ENCODE measurements around the gene RAB3A.
"Not testable (repeated sequence)": the region's sequence is repeated elsewhere in the genome, so short reads cannot be mapped to it uniquely, and the experiment has no call there.

Gene RAB3A

DNA sequence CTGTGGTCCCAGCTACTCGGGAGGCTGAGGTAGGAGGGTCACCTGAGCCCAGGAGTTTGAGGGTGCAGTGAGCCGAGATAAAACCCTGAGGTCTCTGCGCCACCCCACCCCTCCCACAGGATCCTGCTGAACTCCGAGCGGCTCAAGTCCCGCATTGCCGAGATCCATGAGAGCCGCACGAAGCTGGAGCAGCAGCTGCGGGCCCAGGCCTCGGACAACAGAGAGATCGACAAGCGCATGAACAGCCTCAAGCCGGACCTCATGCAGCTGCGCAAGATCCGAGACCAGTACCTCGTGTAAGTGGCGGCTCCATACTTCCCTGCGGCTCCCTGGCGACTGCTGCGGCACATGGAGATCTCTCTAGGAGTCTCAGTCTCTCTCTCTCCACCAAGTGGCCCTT lies 36.8 kb downstream of the RAB3A start:
- DNase-seq, result no peak

DNA sequence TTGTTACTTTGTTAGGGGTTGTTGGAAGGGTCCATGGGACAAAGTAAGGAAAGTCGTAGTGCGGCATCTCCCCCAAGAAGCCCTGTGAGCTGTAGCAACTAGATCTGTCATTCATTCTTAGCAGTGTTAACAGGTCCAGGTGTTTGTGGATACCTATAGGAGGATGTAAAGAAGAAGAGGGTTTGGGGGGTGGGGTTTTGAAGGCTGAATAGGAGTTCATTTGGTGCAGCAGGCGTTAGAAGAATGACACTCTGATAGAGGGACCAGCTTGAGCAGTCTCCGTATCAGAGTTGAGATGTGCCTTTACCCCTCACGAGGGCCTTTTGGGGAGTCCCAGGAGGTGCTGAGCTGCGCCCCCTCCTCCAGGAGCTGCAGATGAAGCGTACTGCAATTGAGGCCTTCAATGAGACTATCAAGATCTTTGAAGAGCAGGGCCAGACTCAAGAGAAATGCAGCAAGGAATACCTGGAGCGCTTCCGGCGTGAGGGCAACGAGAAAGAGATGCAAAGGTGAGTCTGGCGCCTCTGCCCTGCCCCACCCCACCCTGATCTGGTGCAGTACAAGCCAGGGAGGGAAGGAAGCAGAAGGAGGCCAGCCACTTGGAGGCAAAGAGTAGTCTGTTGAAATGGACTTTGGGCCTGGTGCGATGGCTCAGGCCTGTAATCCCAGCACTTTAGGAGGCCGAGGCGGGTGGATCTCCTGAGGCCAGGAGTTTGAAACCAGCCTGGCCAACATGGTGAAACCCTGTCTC lies 37.9 kb downstream of the RAB3A start:
- DNase-seq, result no peak

DNA sequence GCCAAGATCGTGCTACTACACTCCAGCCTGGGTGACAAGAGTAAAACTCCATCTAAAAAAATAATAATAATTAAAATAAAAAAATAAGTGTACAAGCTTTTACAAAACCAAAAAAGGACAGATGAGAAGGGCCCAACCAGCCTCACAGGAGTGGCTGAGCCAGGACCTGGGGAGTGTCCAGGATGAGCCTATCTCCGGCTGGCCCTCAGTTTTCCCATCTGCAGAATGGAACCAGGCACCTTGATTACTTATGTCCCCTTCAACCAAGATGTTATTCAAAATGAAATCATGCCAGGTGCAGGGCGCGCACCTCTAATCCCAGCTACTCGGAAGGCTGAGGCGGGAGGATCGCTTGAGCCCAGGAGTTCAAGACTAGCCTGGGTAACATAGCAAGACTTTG lies 39.8 kb downstream of the RAB3A start:
- DNase-seq, result no peak

DNA sequence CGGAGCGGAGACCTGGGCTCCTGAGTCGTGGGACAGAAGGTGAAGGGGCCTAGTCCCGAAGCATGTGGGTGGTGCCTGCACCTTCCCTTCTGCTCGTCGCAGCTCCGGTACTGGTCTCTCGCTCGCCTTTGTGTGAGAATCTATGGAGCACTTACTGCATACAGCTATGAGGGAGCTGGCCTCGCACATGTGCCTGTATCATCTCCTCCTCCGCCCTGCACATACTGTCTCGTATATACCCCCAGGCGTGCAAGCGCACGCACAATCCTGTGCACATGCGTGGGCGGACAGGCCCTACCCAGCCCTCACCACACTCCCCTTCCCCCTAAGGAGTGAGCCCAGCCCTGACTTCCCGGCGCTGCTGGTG lies 42.2 kb downstream of the RAB3A start:
- DNase-seq, result no peak

DNA sequence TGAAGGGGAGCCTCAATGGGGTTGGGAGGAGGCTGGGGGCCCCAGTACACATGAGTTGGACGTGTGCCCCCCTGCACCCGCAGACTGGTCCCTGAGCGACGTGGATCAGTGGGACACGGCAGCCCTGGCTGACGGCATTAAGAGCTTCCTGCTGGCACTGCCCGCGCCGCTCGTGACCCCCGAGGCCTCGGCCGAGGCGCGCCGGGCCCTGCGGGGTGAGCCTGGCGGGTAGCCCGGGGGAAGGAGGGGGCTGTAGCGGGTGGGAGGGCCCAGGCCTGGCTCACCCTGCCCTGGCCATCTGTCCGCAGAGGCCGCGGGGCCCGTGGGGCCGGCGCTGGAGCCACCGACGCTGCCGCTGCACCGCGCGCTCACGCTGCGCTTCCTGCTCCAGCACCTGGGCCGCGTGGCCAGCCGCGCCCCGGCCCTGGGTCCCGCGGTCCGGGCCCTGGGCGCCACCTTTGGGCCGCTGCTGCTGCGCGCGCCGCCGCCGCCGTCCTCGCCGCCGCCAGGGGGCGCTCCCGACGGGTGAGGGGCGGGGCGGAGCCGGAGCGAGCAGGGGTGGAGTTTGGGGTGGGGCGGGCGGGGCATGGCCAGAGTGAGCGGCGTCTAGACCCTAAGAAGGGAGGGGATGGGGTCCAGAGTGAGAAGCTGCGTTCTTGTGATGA lies 42.7 kb downstream of the RAB3A start:
- DNase-seq, result no peak

DNA sequence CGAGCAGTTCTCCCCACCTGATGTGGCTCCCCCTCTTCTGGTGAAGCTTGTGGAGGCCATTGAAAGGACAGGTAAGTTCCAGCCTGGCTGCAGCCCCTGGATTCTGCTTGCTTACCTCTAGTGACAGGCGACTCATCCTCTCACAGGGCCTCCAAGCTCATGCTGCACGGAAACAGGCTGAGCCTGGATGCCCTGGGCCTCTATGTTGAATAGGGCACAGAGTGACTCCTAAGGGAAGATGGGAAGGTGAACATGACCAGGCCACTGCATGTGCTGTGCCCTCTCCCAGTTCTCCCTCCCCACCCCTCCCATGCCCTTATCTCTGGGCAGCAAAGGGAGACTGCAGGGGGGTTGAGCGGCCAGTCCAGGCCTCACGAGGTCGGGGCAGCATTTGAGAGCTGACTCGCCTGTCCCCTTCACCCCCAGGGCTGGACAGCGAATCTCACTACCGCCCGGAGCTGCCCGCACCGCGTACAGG lies 43.3 kb downstream of the RAB3A start:
- DNase-seq, result no peak

DNA sequence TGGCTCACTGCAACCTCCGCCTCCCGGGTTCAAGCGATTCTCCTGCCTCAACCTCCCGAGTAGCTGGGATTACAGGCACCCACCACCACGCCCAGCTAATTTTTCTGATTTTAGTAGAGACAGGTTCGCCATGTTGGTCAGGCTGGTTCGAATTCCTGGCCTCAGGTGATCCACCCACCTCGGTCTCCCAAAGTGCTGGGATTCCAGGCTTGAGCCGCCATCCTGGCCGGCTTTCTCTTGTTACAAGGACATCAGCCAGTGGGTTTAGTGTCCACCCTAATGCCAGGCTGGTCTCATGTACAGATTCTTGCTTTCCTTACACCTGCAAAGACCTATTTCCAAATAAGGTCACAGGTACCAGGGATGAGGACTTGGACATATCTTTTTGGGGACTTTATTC lies 44.0 kb downstream of the RAB3A start:
- DNase-seq, result no peak

DNA sequence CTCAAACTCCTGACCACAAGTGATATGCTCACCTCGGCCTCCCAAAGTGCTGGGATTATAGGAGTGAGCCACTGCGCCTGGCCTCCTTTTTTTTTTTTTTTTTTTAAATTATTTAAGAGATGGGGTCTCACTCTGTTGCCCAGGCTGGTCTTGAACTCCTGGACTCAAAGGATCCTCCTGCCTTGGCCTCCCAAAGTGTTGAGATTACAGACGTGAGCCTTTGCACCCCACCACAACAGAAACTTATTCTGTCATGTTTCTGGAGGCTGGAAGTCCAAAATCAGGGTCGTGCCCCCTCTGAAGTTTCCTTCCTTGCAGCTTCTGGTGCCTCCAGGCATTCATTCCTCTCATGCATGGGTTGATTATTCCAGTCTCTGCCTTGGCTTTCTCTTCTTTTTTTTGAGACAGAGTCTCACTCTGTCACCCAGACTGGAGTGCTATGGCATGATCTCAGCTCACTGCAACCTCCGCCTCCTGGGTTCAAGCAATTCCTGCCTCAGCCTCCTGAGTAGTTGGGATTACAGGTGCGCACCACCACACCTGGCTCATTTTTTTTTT lies 44.7 kb downstream of the RAB3A start:
- DNase-seq, result not testable (repeated sequence)

DNA sequence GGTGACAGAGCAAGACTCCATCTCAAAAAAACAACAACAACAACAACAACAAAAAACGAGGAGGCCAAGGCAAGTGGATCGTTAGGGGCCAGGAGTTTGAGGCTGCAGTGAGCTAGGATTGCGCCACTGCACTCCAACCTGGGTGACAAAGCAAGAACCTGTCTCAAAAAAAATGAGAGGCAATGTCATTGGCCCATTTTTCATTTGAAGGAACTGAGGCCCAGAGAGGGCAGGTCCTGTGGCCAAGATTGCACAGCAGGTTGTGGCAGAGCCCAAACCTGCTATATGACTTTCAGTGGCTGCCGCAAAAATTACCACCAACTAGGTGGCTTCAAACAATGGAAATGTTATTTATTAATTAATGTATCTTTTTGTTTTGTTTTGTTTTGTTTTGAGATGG lies 45.4 kb downstream of the RAB3A start:
- DNase-seq, result no peak

DNA sequence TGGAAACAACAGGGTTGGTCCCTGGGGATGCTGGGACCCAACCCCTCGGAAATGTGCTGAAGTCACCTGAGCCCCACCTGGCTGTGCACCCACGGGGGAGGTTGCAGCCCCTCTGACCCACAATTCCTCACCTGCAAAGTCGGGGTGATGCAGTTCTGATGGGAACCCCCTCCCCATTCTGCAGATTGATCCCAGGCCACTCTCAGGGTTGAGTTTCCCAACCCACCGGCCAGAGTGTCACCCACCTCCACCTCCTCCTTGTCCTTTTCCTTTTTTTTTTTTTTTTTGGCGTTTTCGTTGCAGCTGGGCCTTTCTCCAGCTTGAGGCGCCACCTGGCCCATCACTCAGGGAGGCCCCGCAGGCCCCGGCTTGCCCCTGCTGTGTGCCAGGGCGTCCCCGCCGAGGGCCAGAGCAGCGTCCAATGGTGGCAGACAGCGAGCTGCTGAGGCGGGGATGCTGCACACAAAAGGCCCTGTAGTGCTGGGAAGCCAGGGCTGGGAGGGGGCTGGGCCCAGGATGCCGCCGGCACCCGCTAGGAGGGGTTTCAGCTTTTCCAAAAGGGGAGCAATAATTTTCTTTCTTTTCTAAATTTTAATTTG lies 46.3 kb downstream of the RAB3A start:
- DNase-seq, result peak; percentile 70

DNA sequence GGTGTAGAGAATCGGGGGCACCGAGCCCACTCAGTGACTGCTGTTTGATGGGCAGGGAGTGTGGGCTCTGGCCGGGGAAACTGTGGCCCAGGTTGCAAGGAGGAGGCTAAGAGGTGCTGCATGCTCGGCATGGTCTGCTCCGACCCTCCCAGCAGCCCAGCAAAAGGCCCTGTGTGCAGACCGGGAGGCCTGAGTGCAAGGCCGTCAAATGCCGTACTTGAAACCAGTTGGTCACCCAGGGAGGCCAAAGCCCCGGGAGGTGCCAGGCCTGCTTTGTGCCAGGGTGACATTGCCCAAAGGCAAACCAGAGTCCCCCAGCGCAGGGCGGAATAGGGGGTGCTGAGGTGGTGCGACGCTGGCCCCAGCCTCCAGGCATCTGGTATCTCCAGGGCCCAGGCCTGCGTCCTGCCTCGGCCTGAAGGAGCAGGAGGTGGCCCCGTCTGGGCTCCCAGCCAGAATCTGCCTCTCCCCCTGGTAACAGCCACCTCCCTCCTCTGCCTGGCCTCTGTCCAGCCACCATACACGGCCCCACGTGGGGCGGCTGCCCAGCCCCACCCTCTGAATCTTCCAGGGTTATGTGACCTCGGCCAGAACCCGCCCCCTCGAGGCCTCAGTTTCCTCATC lies 46.9 kb downstream of the RAB3A start:
- DNase-seq, result peak; percentile 86

DNA sequence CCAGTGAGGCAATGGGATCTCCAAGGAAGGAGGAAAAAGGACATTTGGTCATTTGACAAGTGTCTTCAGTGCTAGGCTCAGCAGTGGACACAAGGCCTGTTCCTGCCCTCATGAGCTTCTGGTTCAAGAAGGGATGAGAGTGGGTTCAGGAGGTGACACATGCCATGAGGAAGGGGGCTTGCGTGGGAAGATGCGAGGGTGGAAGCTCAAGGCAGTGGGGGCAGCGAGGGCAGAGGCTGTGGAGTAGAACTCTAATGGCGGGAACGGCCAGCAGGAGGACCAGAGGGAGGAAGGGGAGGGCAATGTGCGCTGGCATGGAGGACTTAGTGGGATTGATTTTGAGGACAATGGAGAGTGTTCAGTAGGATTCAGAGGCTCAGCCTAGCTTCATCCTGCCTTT lies 47.6 kb downstream of the RAB3A start:
- DNase-seq, result no peak

DNA sequence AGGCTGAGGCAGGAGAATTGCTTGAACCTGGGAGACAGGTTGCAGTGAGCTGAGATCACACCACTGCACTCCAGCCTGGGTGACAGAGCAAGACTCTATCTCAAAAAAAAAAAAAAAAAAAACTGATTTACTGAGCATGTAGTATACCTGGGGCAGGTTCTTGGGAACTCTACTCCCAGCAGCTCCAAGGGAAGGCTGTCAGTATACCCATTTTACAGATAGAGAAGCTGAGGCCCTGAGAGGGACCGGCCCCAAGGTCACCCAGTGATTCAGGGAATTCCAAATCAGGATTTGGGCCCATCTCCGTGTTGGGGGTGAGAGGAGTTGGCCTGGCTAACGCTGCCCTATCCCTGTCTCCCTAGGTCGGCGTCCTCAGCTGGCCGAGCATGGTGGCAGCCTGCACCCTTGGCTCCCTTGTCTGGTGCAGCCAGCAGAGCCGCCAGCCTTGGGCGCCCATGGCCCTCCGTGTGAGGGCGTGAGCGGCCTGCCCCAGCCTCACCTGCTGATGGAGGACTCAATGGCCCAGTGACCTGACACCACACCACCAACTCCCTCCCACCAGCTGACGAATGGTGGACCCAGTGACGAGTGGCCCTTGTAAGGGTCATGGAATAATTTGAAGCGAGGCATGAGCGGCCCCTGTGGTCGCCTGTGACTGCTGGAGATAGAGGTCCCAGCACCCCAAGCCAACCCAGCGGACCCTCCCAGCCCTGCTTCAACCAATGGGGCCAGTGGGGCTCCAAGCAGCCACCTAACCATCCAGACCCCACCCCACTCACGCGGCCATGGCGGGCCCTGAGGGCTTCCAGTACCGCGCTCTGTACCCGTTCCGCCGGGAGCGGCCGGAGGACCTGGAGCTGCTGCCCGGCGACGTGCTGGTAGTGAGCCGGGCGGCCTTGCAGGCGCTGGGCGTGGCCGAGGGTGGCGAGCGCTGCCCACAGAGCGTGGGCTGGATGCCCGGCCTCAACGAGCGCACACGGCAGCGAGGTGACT lies 48.5 kb downstream of the RAB3A start:
- no peak for DNase-seq

DNA sequence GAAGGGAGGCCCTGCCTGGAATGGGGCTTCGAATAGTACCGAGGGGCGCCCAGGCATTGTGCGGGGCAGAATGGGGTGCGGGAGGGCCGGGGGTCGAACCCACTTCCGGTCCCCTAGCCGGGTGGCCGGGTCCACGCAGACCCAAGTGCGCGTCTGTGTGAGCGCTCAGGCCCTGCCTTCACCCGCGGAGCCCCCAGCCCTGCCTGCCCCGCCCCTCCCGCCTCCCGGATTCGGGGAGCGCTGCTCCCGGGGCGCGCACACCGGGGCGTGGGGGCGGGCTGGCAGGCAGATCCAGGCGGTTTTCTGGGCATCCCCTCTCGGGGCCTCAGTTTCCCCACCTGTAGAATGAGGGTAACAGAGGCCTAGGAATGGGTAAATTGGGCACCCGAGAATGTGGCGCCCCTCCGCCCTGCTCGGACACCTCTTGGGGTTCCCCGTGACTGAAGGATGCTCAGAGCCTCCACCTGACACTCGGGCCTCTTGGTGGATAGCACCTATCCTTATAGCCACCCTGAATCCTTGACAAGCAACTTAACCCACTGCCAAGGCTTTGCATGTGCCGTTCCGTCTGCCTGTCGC lies 50.2 kb downstream of the RAB3A start:
- no peak for DNase-seq

DNA sequence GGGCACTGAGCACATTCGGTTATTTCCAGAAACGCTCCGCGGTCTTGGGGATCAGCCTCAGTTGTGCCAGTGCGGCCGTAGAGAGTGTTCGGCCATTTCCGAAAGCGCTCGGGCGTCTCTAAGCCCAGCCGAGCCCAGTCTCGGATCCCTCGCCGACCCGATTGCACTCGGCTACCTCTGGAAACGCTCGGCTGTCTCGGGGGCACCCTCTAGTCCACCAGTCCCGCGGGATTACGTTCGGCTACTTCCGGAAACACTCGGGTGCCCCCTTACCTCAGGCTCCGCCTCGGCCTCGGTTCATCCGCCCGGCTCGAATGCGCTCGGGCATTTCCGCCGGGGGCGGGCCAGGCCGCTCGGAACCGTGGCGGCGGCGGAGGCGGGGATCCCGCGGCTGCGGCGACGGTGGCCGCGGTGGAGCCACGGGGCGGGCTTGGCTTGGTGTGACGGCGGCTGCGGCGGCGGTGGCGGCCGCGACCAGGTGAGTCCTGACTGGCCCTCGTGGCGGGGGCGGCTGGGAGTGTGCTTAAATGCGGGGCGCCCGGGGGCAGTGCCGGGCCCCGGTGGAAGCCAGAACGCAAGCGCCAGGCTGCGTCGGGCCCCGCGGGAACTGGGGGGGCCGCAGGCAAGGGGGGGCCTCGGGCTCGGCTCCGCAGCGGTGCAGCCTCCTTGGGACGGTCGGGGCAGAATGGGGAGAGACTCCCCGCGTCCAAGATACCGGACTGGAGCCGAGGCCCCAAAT lies 50.9 kb downstream of the RAB3A start, which contains the start of gene PIK3R2:
PIK3R2 (plus strand) TSS at position 347 of the 739 bp plus-strand sequence. CDS start 2,717 bp downstream, outside the sequence.
- DNase-seq, result peak; percentile 98

DNA sequence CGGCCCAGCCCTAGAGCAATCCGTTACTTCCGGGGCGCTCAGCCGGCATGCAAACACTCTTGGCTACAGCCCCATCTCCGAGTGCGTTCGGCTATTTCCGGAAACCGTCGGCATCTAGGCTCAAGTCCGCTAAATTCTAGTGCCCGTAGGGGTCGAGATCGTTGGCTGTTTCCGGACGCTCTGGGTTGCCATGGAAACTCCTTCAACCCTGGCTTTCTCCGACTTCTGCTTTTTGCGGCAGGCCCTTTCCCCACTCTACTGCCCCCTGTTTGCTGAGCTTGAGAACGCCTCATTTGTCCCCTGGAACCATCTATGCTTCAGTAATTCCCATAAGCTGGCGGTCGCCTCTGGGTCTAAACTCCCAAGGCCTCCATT lies 51.4 kb downstream of the RAB3A start:
- peak; percentile 87 for DNase-seq

DNA sequence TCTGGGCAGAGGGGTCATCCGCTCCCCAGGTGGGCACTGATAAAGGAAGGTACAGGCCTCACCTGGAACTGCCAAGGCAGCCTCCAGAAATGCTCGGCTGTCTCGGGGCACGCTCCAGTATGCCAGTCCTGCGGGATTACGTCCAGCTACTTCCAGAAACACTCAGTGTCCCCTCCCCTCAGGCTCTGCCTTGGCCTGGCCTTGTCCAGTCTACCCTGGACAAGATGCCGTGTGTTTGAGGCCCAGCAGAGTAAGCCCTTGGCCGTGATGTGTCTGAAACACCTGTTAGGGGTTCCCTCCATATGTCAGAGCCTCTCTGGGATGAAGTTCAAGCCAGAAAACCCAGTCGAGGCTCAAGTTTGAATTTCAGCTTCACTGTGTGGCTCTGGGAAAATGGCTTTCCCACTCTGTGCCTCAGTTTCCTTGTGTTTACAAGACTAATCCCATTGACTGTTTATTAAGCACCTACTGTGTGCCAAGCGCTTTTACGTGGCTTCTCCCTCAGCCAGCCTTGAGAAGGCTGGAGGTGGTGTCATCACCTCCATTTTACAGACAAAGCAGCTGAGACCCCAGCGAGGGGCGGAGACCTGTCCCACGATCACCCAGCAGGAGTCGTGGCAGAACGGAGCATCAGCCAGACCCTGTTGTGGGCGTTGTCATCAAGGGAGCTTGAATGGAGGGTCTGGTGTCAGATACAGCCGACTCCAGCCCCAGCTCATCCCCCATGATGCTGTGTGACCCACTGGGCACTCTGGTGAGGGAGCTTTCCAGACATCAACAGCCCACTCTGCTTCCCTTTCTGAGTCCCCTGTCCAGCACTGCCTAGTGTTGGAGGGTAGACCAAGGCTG lies 52.8 kb downstream of the RAB3A start:
- no peak for DNase-seq

DNA sequence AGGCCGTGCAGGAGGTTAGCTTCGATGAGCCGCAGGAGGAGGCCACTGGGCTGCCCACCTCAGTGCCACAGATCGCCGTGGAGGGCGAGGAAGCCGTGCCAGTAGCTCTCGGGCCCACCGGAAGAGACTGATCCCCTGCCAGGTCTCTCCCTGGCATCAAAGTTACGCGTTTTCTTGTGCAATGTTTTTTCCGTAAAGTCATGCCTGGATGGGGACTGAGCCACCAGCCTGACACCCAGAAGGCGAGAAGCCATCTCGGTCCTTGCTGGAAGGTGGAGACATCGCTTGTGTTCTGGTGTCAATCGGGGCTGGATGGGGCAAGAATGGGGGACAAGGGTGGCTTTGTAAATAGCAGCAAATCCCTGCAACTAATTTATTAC lies 54.3 kb downstream of the RAB3A start:
- no peak for DNase-seq

DNA sequence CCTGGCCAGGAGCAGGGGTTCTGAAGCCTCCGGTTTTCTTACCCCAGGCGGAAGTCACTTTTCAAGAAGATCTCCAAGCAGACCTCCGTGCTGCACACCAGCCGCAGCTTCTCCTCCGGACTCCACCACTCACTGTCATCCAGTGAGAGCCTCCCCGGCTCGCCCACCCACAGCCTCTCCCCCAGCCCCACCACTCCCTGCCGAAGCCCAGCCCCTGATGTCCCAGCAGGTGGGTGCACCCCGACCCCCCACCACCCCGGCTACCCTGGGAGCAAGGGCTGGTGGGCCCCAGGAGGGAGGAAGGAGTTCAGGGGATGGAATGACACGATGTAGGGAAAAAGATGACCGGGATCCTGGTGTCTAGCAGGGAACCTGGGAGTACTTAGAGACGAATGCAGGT lies 56.4 kb downstream of the RAB3A start:
- no peak for DNase-seq
